Sigmoid colon (tissue), 4 donors: ENCODE measurements around the gene CRACR2B.

ENCODE experiments used
- EP300 ChIP-seq, 4 donors: sonication (generic); formaldehyde crosslinking; IDR thresholded peaks; one replicate each; pipeline ENCODE4 v1.6.1; 2017; ENCODE audit warnings: antibody characterized with exemption in 4 of 4
- POLR2AphosphoS5 ChIP-seq, 4 donors: sonication (generic); formaldehyde crosslinking; IDR thresholded peaks; one replicate each; pipeline ENCODE4 v1.6.1; 2017; ENCODE audit warnings: antibody characterized with exemption in 4 of 4
- TF ChIP-seq, protein P1 (sequence below), 4 experiments: fragments of 450-650 bp in 3 of 4; fragments of 200-600 bp in 1 of 4; IDR thresholded peaks; one replicate each; pipeline ENCODE4 v1.5.1; 2016 to 2019; ENCODE audit warnings: antibody characterized with exemption in 4 of 4, mild to moderate bottlenecking in 3 of 4, moderate library complexity in 2 of 4

DNA sequence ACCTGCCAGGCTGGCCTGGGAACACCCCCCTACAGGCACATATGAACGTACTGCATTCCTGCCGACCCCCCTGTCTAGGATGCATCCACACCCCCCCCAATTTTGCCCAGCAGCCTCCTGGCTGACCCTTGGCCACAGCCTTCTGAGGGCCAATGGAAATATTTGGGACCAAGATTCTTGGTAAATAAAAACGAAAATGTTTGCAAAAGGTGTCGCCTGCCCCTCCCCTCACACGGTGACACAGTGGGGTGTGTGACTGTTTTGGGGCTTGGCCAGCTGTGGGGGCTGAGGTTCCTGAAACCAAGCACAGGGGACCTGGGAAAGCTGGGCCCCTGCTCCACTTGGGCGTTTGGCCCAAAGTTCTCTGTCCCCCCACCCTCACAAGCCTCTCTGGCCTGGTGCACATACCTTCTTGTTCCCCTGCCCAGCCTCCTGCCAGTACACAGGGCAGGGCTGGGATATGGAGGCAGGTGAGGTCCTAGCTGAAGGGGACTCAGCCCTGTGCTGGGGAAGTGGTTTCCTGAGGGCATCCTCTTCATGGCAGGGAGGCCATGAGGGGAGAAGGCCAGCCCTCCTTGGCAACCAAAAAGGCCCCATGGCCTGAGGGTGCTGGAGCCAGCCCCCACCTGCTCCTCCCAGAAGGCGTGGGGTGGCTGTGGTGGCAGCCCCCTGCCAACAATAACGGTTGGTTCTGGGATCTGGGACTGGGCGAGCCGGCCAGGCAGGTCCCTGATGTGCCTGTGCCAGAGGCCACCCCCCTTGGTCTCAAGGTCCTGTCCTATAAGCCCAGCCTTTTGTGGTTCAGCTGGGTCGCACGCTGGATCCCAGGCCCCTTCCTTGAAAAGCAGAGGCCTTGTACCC lies 2.1 kb upstream of the CRACR2B start:
- TF ChIP-seq, protein P1, sequence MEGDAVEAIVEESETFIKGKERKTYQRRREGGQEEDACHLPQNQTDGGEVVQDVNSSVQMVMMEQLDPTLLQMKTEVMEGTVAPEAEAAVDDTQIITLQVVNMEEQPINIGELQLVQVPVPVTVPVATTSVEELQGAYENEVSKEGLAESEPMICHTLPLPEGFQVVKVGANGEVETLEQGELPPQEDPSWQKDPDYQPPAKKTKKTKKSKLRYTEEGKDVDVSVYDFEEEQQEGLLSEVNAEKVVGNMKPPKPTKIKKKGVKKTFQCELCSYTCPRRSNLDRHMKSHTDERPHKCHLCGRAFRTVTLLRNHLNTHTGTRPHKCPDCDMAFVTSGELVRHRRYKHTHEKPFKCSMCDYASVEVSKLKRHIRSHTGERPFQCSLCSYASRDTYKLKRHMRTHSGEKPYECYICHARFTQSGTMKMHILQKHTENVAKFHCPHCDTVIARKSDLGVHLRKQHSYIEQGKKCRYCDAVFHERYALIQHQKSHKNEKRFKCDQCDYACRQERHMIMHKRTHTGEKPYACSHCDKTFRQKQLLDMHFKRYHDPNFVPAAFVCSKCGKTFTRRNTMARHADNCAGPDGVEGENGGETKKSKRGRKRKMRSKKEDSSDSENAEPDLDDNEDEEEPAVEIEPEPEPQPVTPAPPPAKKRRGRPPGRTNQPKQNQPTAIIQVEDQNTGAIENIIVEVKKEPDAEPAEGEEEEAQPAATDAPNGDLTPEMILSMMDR (IDR thresholded peaks at IDR 0.05), result no peak
- no peak for TF ChIP-seq EP300 (IDR thresholded peaks at IDR 0.05)
- TF ChIP-seq POLR2AphosphoS5 (IDR thresholded peaks at IDR 0.05), result no peak
